H1 (cell line): ENCODE data around the gene ASTN2. TPM values are rescaled to one million over a fixed set of nuclear protein-coding genes. Genes with fewer than 3 reads are reported as not detected.

ENCODE experiments used
- CTCF ChIA-PET: fragments of 300-600 bp; sonication (Branson Sonifier 250); formaldehyde crosslinking; loops from one replicate; lab custom pipeline; 2021; ENCODE audit not compliant: partially characterized antibody; lab: Charles Lee
- POLR2A ChIA-PET: fragments of 300-600 bp; sonication (Branson Sonifier 250); formaldehyde crosslinking; loops from one replicate; lab custom pipeline; 2021; ENCODE audit warnings: inconsistent platforms; ENCODE audit not compliant: partially characterized antibody; lab: Charles Lee
- DNase-seq, 2 experiments: peaks; one replicate each; pipeline versions ENCODE4 v3.0.0 to v3.0.0-alpha.2; 2010 to 2022; ENCODE audit warnings: low spot score in 2 of 2, low read depth in 1 of 2, mixed read lengths in 1 of 2
- FAIRE-seq: peaks from 2 replicates; lab custom pipeline; 2011; peaks lifted over from hg19 to GRCh38; lab: Jason Lieb, UNC
- H2AFZ ChIP-seq: 2 replicates; pipeline ENCODE4 v1.8.1; 2012; ENCODE audit warnings: low read length, inconsistent platforms
- H2AK5ac ChIP-seq: 2 replicates; pipeline ENCODE4 v1.6.1; 2013; ENCODE audit warnings: low read depth, low read length
- H2BK120ac ChIP-seq: replicated peaks from 2 replicates; pipeline ENCODE3; 2013; ENCODE audit warnings: low read depth, low read length, inconsistent platforms
- H2BK12ac ChIP-seq: 2 replicates; pipeline ENCODE4 v1.6.1; 2013; ENCODE audit warnings: low read depth, low read length
- H2BK15ac ChIP-seq: 2 replicates; pipeline ENCODE4 v1.6.1; 2013; ENCODE audit warnings: low read length
- H2BK20ac ChIP-seq: 2 replicates; pipeline ENCODE4 v1.6.1; 2013; ENCODE audit warnings: low read length
- H2BK5ac ChIP-seq: 2 replicates; pipeline ENCODE4 v1.6.1; 2013; ENCODE audit warnings: low read depth, low read length
- H3K14ac ChIP-seq: 2 replicates; pipeline ENCODE4 v1.6.1; 2013; ENCODE audit warnings: inconsistent platforms; ENCODE audit not compliant: insufficient read length
- H3K18ac ChIP-seq: 2 replicates; pipeline ENCODE4 v1.6.1; 2013; ENCODE audit warnings: low read length; ENCODE audit errors: extremely low read depth
- H3K23ac ChIP-seq: 2 replicates; pipeline ENCODE4 v1.6.1; 2013; ENCODE audit warnings: inconsistent platforms; ENCODE audit not compliant: insufficient read length
- H3K23me2 ChIP-seq: 2 replicates; pipeline ENCODE4 v1.6.1; 2013; ENCODE audit warnings: low read depth, low read length
- H3K27ac ChIP-seq: 2 replicates; pipeline ENCODE4 v1.6.1; 2011; ENCODE audit warnings: low read depth, low read length, inconsistent platforms
- H3K27me3 ChIP-seq, 4 experiments: replicated peaks in 1 of 4; 1 replicate in 1 of 4; 2 replicates in 3 of 4; pipeline versions ENCODE4 v1.6.1 to v1.8.1; 2011 to 2013; ENCODE audit warnings: low read length in 3 of 4, mild to moderate bottlenecking in 3 of 4, inconsistent platforms in 2 of 4, mixed read lengths in 2 of 4, moderate library complexity in 1 of 4; ENCODE audit not compliant: control insufficient read depth in 3 of 4, insufficient read depth in 3 of 4; ENCODE audit errors: extremely low read depth in 1 of 4
- H3K36me3 ChIP-seq, 4 experiments: 2 replicates each; pipeline versions ENCODE4 v1.6.1 to v1.8.1; 2011 to 2013; ENCODE audit warnings: mild to moderate bottlenecking in 4 of 4, low read length in 3 of 4, moderate library complexity in 2 of 4, control low read depth in 1 of 4, inconsistent platforms in 1 of 4; ENCODE audit not compliant: insufficient read depth in 4 of 4, control insufficient read depth in 2 of 4
- H3K4ac ChIP-seq: replicated peaks from 2 replicates; pipeline ENCODE3; 2013; ENCODE audit warnings: low read length, low read depth, mixed read lengths, inconsistent platforms; ENCODE audit not compliant: insufficient read length
- H3K4me1 ChIP-seq, 4 experiments: replicated peaks in 1 of 4; 1 replicate in 1 of 4; 2 replicates in 3 of 4; pipeline versions ENCODE4 v1.6.1 to v1.8.1; 2011 to 2013; ENCODE audit warnings: low read length in 3 of 4, inconsistent platforms in 2 of 4, mixed read lengths in 1 of 4; ENCODE audit not compliant: insufficient read depth in 4 of 4, control insufficient read depth in 3 of 4
- H3K4me2 ChIP-seq, 2 experiments: 2 replicates each; pipeline versions ENCODE4 v1.6.1 to v1.8.1; 2011 to 2013; ENCODE audit warnings: low read depth in 2 of 2, low read length in 2 of 2, control low read depth in 1 of 2, inconsistent platforms in 1 of 2, mild to moderate bottlenecking in 1 of 2; ENCODE audit not compliant: insufficient read depth in 1 of 2
- H3K4me3 ChIP-seq, 4 experiments: fragments of 200-600, 300-600 bp in 1 of 4; sonication (generic), shearing (Covaris generic), sonication (Bioruptor Twin) in 1 of 4; 2 replicates each; pipeline versions ENCODE4 v1.5.1 to v1.8.1; 2011 to 2016; ENCODE audit warnings: low read length in 4 of 4, low read depth in 3 of 4, control low read depth in 2 of 4, inconsistent platforms in 2 of 4, mild to moderate bottlenecking in 2 of 4, mixed read lengths in 1 of 4, moderate library complexity in 1 of 4; ENCODE audit not compliant: insufficient read depth in 2 of 4; ENCODE audit errors: extremely low read depth in 1 of 4
- H3K56ac ChIP-seq: replicated peaks from 2 replicates; pipeline ENCODE3; 2013; ENCODE audit warnings: low read depth, mild to moderate bottlenecking, mixed read lengths, low read length, inconsistent platforms; ENCODE audit not compliant: insufficient read length
- H3K79me1 ChIP-seq: 2 replicates; pipeline ENCODE4 v1.6.1; 2013; ENCODE audit warnings: low read depth, low read length, control low read depth
- H3K79me2 ChIP-seq, 2 experiments: 2 replicates each; pipeline versions ENCODE4 v1.6.1 to v1.8.1; 2012 to 2013; ENCODE audit warnings: low read length in 2 of 2, mild to moderate bottlenecking in 2 of 2, inconsistent platforms in 1 of 2; ENCODE audit not compliant: insufficient read depth in 2 of 2, control insufficient read depth in 1 of 2
- H3K9ac ChIP-seq, 4 experiments: replicated peaks in 1 of 4; 1 replicate in 1 of 4; 2 replicates in 3 of 4; pipeline versions ENCODE4 v1.6.1 to v1.8.1; 2011 to 2013; ENCODE audit warnings: low read depth in 3 of 4, low read length in 3 of 4, control low read depth in 2 of 4, mild to moderate bottlenecking in 2 of 4, moderate library complexity in 2 of 4, inconsistent platforms in 1 of 4; ENCODE audit errors: extremely low read depth in 1 of 4
- H3K9me3 ChIP-seq, 2 experiments: 2 replicates each; pipeline versions ENCODE4 v1.6.1 to v1.8.1; 2012 to 2013; ENCODE audit warnings: mild to moderate bottlenecking in 2 of 2, moderate library complexity in 2 of 2, control low read depth in 1 of 2, inconsistent platforms in 1 of 2, low read depth in 1 of 2, low read length in 1 of 2, mixed read lengths in 1 of 2; ENCODE audit not compliant: insufficient read depth in 2 of 2
- H4K20me1 ChIP-seq, 2 experiments: replicated peaks in 1 of 2; 2 replicates each; pipeline versions ENCODE3 to v1.8.1; 2011 to 2013; ENCODE audit warnings: inconsistent platforms in 2 of 2, low read length in 2 of 2, mild to moderate bottlenecking in 1 of 2; ENCODE audit not compliant: insufficient read depth in 2 of 2, control insufficient read depth in 1 of 2
- H4K5ac ChIP-seq: 2 replicates; pipeline ENCODE4 v1.6.1; 2013; ENCODE audit warnings: low read length, low read depth, mixed read lengths, inconsistent platforms; ENCODE audit not compliant: insufficient read length
- H4K8ac ChIP-seq: 2 replicates; pipeline ENCODE4 v1.8.0; 2013; ENCODE audit warnings: mild to moderate bottlenecking, moderate library complexity, low read length, inconsistent platforms; ENCODE audit not compliant: insufficient read depth; ENCODE audit errors: extremely low read depth
- H4K91ac ChIP-seq: replicated peaks from 2 replicates; pipeline ENCODE3; 2013; ENCODE audit warnings: low read length, mixed read lengths, inconsistent platforms; ENCODE audit not compliant: insufficient read length
- CBX5 ChIP-seq: fragments of 300-800, 300-1000 bp; sonication (generic); IDR thresholded peaks from 2 replicates; pipeline ENCODE4 v1.7.1; 2016; ENCODE audit warnings: antibody characterized with exemption, low read length, low read depth
- KDM4A ChIP-seq: IDR thresholded peaks from one replicate; pipeline ENCODE4 v1.7.1; 2012; ENCODE audit warnings: low read depth, mild to moderate bottlenecking, moderate library complexity, low read length, inconsistent platforms; ENCODE audit not compliant: severe bottlenecking
- NRF1 ChIP-seq: IDR thresholded peaks from 2 replicates; pipeline ENCODE4 v1.6.1; 2011; ENCODE audit warnings: mild to moderate bottlenecking, low read depth, low read length, improper control_type of control experiment
- SP1 ChIP-seq: IDR thresholded peaks from 2 replicates; pipeline ENCODE4 v1.6.1; 2011; ENCODE audit warnings: low read depth, low read length
- WGBS, 2 experiments: shearing (Covaris generic) in 1 of 2; methylation state at CpG; one replicate each; pipeline versions ENCODE4 v1.1.6 to v1.1.7; 2013 to 2015; ENCODE audit warnings: low lambda C conversion rate in 2 of 2, mixed read lengths in 2 of 2, inconsistent platforms in 1 of 2, low coverage in 1 of 2, missing lambda C conversion rate in 1 of 2; ENCODE audit not compliant: insufficient replicate concordance in 2 of 2, insufficient coverage in 1 of 2, insufficient read length in 1 of 2; ENCODE audit errors: extremely low coverage in 1 of 2, missing lambda C conversion rate in 1 of 2; 5-methylcytosine and 5-hydroxymethylcytosine counted together
- polyA plus RNA-seq, 7 experiments: library from polyadenylated mRNA; depleted of rRNA in 3 of 7; stranded (reverse) in 5 of 7; unstranded in 2 of 7; fragments of >200 nt in 5 of 7; fragments of 200-250 nt in 2 of 7; gene quantifications; 1 replicate in 5 of 7; 2 replicates in 1 of 7; 4 replicates in 1 of 7; pipeline versions ENCODE4 v1.2.1 to v1.2.3, GENCODE V29; 2011 to 2013; ENCODE audit warnings: missing spikeins in 2 of 7, mixed read lengths in 2 of 7
- total RNA-seq: library from RNA; stranded (reverse); fragmentation: NEBNext Ultra II Directional; extraction: Animal tissue kit (Norgen Biotek cat#: 25700); gene quantifications from 2 replicates; pipeline ENCODE4 v1.2.1, GENCODE V29; 2021

ASTN2 gene
- total and polyA plus RNA-seq, 2 of the 8 experiments (the other 6 are each of a cell fraction or from before 2014, with no cell fraction given), result 8.2 to 13.7 TPM

DNA sequence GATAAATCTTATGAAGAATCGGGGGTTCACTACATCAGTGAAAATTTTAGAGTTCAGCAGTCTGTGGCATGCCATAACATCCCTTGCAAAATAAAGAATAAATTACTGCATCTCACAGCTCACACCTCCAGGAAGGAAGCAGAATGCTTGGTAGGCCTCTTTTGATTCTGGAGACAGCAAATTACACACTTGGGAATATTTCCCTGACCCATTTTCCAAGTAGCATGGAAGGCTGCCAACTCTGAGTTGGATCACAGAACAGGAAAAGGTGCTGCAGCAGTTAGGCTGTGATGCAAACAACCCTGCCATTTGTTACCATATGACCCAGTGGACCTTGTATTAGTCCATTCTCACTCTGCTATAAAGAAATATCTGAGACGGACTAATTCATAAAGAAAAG is 293.5 kb downstream of the ASTN2 start:
- no peak overlapping the region for H4K8ac ChIP-seq
- no peak overlapping the region for H3K56ac ChIP-seq
- no peak overlapping the region for H3K27ac ChIP-seq
- no peaks in the 10 kb centered on the region for H3K23me2 ChIP-seq
- H3K9me3 ChIP-seq, result no peaks in the 10 kb centered on the region
- no peak overlapping the region for H2AFZ ChIP-seq
- H3K4ac ChIP-seq, result no peak overlapping the region
- H3K9ac ChIP-seq, result no peak overlapping the region
- H3K4me1 ChIP-seq, result no peaks in the 10 kb centered on the region
- H3K14ac ChIP-seq, result no peak overlapping the region
- H3K79me2 ChIP-seq, result no peaks in the 10 kb centered on the region
- H2BK12ac ChIP-seq, result no peak overlapping the region
- H4K20me1 ChIP-seq, result no peaks in the 10 kb centered on the region
- H2BK20ac ChIP-seq, result no peak overlapping the region
- no peaks in the 10 kb centered on the region for H3K36me3 ChIP-seq
- no peak overlapping the region for H2BK5ac ChIP-seq
- no peak overlapping the region for H3K23ac ChIP-seq
- 85% methylated on average over 2 of the region's 2 CpGs; no CpG with 5 or more reads in 1 of the 2 experiments for WGBS, 2 experiments
- no peak for FAIRE-seq
- CTCF ChIA-PET, result interaction anchor here (1.1 kb wide), 1 partner anchor 38 kb away, joined by 3 read pairs; no protein-coding TSS in a partner anchor
- POLR2A ChIA-PET, result no interaction called here
- no peak overlapping the region for H2BK120ac ChIP-seq
- no peak overlapping the region for H2AK5ac ChIP-seq
- H3K27me3 ChIP-seq, result no peaks in the 10 kb centered on the region
- DNase-seq, result no peak
- no peak overlapping the region for H3K18ac ChIP-seq
- H3K79me1 ChIP-seq, result no peaks in the 10 kb centered on the region
- H2BK15ac ChIP-seq, result no peak overlapping the region
- H3K4me2 ChIP-seq, result no peak overlapping the region
- H4K91ac ChIP-seq, result no peak overlapping the region
- H4K5ac ChIP-seq, result no peak overlapping the region
- TF ChIP-seq CBX5 (no peak), NRF1 (no peak), SP1 (no peak), KDM4A (no peak)
- no peak overlapping the region for H3K4me3 ChIP-seq
